Astrocyte of the spinal cord (primary cell): Measurements from ENCODE around the gene RAP2A.

Experiments used
- DNase-seq: peaks from one replicate; pipeline ENCODE4 v3.0.0; 2011; ENCODE audit warnings: low read depth, low spot score
- H3K4me3 ChIP-seq: 2 replicates; pipeline ENCODE4 v1.5.1; 2011; ENCODE audit warnings: low read depth, mild to moderate bottlenecking, low read length, moderate library complexity
- CTCF ChIP-seq: IDR thresholded peaks from 2 replicates; pipeline ENCODE4 v1.5.1; 2012; ENCODE audit warnings: low read depth, mild to moderate bottlenecking, low read length, inconsistent platforms
- in situ Hi-C: cut with HindIII; loops from 2 replicates; pipeline ENCODE4 v1.10.0; 2017; ENCODE audit warnings: low sequenced_read_pairs

The RAP2A gene

GRCh38 chr13:97440598-97441170 lies 6.7 kb downstream of the RAP2A start:
- no peak overlapping the region for H3K4me3 ChIP-seq
- no peak for TF ChIP-seq CTCF
- DNase-seq, result no peak
- in situ Hi-C loops, result no loop called here

- TF ChIP-seq CTCF, result no peak
- H3K4me3 ChIP-seq, result no peak overlapping the region
- in situ Hi-C loops, result no loop called here
- no peak for DNase-seq
Measured at GRCh38 chr13:97441368-97441767, 7.4 kb downstream of the RAP2A start.

GRCh38 chr13:97445522-97446187 lies 11.7 kb downstream of the RAP2A start:
- TF ChIP-seq CTCF, result no peak
- in situ Hi-C loops, result no loop called here

GRCh38 chr13:97446448-97446847 lies 12.5 kb downstream of the RAP2A start:
- TF ChIP-seq CTCF, result no peak
- H3K4me3 ChIP-seq, result no peak overlapping the region
- no peak for DNase-seq
- in situ Hi-C loops, result no loop called here

More at GRCh38 chr13:97445522-97446187, 11.7 kb downstream of the RAP2A start:
- no peak overlapping the region for H3K4me3 ChIP-seq
- no peak for DNase-seq

GRCh38 chr13:97448503-97449251 lies 14.7 kb downstream of the RAP2A start:
- TF ChIP-seq CTCF, result no peak
- no peak for DNase-seq
- H3K4me3 ChIP-seq, result no peak overlapping the region
- in situ Hi-C loops, result no loop called here

- no peak overlapping the region for H3K4me3 ChIP-seq
- no peak for DNase-seq
- TF ChIP-seq CTCF, result no peak
- in situ Hi-C loops, result no loop called here
Measured at GRCh38 chr13:97454699-97455098, 20.7 kb downstream of the RAP2A start.
